Measurements from ENCODE around the gene MBD5.
"Not testable (repeated sequence)": the region's sequence is repeated elsewhere in the genome, so short reads cannot be mapped to it uniquely, and the experiment has no call there.

The MBD5 gene

DNA sequence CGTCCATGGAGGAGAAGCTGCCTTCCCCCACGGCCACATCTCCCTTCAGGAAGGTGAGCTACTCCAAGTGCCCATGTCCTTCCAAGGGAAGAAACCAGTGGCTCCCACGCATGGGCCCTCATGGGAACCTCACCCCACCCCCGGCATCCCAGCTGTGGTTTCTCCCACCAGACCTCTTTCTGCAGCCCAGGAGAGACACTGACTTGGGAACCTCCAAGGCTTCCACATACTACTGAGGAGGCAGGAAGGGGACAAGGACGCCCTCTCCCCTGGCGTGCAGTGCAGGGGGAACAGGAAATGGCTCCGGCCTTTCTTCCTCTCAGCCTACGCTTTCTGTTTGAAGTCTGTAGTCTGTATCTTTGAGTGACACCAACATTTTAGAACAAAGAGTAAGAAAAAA lies 519.1 kb downstream of the MBD5 start:
- CTCF ChIA-PET = no interaction called here

DNA sequence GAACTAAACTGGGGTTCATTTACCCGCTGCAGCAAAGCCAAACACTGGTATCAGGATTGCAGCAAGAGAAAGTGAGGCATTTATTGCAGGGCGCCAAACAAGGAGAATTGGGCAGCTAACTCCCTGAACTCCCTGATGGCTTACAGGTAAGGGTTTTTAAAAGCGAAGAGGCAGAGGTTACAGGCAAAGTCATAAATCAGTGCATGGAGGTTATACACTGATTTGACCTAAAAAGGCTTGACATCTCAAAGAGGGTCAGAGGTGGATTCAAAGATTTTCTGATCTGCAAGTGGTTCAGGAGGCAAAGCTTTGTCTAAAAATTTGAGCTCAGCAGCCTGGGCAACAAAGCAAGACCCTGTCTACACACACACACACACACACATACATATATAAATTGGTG lies 520.9 kb downstream of the MBD5 start:
- no peak for TF ChIP-seq CTCF (IDR thresholded peaks at IDR 0.05; ENCODE audit: insufficient read depth, low read length, missing control alignments)
- H3K4me3 ChIP-seq (ENCODE audit: low read depth, low read length) = no peak overlapping the region
- POLR2A ChIA-PET = no interaction called here
- CTCF ChIA-PET = no interaction called here
- DNase-seq (ENCODE audit: low read depth, low spot score) = no peak

More for the DNA sequence above, 519.1 kb downstream of the MBD5 start:
- TF ChIP-seq CTCF (IDR thresholded peaks at IDR 0.05; ENCODE audit: insufficient read depth, low read length, missing control alignments) = no peak
- DNase-seq (ENCODE audit: low read depth, low spot score) = no peak
- no peak overlapping the region for H3K4me3 ChIP-seq (ENCODE audit: low read depth, low read length)
- POLR2A ChIA-PET = no interaction called here

- H3K4me3 ChIP-seq (ENCODE audit: low read depth, low read length) = no peak overlapping the region
- CTCF ChIA-PET = no interaction called here
- no peak for DNase-seq (ENCODE audit: low read depth, low spot score)
- no peak for TF ChIP-seq CTCF (IDR thresholded peaks at IDR 0.05; ENCODE audit: insufficient read depth, low read length, missing control alignments)
- POLR2A ChIA-PET = no interaction called here
Measured at GRCh38 chr2:148542614-148543013, 521.7 kb downstream of the MBD5 start.

- CTCF ChIA-PET; DNase-seq (ENCODE audit: low read depth, low spot score); H3K4me3 ChIP-seq (ENCODE audit: low read depth, low read length): not testable (repeated sequence)
- POLR2A ChIA-PET = interaction anchor here (0.7 kb wide), 1 partner anchor 553 kb away, joined by 3 read pairs; no protein-coding TSS in a partner anchor
Measured at GRCh38 chr2:148543088-148543540, 522.2 kb downstream of the MBD5 start.

GRCh38 chr2:148545390-148546256 lies 524.7 kb downstream of the MBD5 start:
- POLR2A ChIA-PET = no interaction called here
- CTCF ChIA-PET = no interaction called here
- no peak for TF ChIP-seq CTCF (IDR thresholded peaks at IDR 0.05; ENCODE audit: insufficient read depth, low read length, missing control alignments)
- DNase-seq (ENCODE audit: low read depth, low spot score) = no peak
- no peak overlapping the region for H3K4me3 ChIP-seq (ENCODE audit: low read depth, low read length)

DNA sequence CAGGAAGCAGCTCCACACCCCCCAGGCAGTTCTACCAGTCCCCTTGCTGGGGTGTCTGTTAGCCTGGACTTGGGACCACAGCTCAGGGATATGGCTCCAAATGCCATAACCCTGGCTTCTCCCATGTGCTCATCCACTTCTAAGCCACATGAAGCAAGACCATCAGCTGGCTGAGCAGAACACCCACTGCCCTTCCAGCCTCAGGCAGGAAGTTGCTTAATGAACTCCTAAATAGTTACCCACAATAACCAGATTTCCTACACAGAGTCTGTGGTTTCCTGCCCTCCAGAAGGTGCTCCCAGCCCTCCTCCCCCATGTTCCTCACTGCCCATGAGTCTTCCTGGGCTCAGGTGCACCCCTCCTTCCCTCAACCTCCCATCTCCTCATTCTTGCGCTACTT lies 525.4 kb downstream of the MBD5 start:
- ChIA-PET POLR2A (no interaction called here), CTCF (no interaction called here)
- H3K4me3 ChIP-seq (ENCODE audit: low read depth, low read length) = no peak overlapping the region
- TF ChIP-seq CTCF (IDR thresholded peaks at IDR 0.05; ENCODE audit: insufficient read depth, low read length, missing control alignments) = no peak
- DNase-seq (ENCODE audit: low read depth, low spot score) = no peak
